ENCODE data around the gene DCAF17.
"Not testable (repeated sequence)": the region's sequence is repeated elsewhere in the genome, so short reads cannot be mapped to it uniquely, and the experiment has no call there.

Gene DCAF17

GRCh38 chr2:171409436-171409971 lies 24.5 kb upstream of the DCAF17 start:
- H3K27ac ChIP-seq: peak overlapping the region; percentile 88
- no peak for DNase-seq (ENCODE audit: low read depth, low spot score)

DNA sequence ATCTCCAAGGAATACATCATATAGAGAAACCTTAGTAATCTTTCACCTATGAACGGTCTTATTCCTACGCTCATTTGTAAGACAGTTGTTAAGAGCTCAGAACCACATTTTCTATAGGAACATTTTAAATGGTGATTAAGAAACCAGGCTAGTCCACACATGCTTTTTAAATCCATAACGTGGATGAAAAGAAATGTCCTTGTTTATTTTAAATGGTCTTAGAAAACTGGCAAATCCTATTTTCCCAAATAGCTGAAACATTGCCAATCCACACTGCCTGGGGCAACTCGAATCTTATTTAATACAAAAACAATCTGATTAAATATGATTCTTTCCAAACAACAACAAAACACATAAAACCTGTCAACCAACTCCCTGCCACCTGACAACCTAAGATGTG lies 23.9 kb upstream of the DCAF17 start:
- H3K27ac ChIP-seq: peak overlapping the region; percentile 88
- peak; percentile 26 for DNase-seq (ENCODE audit: low read depth, low spot score)

DNA sequence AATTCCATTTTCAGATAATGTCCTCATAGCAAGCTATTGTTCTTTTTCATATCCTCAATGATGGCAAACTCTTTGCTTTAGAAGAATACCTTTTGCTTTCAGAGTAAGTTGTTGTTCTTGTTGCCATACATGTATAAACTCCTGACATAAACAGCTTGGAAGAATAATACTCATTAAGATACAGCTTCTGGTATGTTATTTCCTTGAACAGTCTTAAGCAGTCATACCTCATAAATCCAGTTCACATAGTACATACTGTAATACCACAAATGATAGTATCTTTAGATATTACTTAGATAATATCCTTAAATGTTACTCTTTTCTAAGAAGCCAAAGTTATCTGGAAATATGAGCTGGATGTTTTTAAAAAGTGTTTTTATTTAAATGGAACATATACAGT lies 23.4 kb upstream of the DCAF17 start:
- peak overlapping the region; percentile 88 for H3K27ac ChIP-seq
- DNase-seq (ENCODE audit: low read depth, low spot score): peak; percentile 29

DNA sequence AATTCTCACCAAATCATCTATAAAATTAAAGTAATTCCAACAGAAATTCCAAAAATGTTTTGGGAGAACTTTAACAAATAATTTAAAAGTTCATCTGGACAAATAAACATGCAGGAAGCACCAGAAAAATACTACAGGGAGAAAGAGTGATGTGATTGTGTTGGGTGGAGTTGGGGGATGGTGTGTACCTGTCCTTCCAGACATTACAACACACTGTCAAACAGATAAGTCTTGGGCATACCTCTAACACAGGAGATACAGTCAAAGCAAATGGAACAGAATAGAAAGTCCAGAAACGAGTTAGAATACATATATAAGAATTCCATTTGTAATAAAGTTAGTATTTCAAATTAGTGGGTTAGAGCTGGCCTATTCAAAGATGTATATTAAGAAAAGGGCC lies 22.8 kb upstream of the DCAF17 start:
- peak overlapping the region; percentile 88 for H3K27ac ChIP-seq
- no peak for DNase-seq (ENCODE audit: low read depth, low spot score)

DNA sequence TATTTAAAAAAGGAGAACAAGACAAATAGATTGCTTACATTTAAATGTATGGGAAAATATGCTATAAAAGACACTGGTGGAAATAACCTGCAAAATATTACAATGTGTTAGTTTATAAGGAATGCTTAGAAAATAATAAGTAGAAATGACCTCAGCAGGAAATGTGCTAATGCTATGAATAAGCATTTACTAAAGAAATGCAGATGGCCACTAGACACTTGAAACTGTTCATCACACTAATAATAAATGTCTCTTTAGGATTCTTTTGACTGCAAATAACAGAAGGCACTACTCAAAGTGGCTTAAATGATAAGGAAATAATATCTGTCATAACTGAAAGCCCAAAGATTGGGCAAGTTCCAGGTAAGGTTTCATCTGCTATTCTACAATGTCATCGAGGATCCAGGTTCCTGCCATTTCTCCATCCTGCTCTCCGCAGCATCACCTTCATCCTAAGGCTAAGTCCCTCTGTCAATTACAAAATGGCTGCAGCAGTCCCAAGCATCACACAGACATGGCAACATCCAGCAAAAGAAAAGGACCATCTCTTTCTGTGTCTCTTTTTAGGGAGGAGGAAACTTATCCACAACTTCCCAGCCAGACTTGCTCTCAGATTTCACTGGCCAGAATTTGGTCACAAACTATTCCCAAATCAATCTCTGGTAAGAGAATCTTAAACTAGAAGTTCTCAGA lies 22.1 kb upstream of the DCAF17 start:
- H3K27ac ChIP-seq: peak overlapping the region; percentile 88
- DNase-seq (ENCODE audit: low read depth, low spot score): no peak

- H3K27ac ChIP-seq: peak overlapping the region; percentile 88
- no peak for DNase-seq (ENCODE audit: low read depth, low spot score)
Observed at GRCh38 chr2:171412571-171413175, 21.4 kb upstream of the DCAF17 start.

DNA sequence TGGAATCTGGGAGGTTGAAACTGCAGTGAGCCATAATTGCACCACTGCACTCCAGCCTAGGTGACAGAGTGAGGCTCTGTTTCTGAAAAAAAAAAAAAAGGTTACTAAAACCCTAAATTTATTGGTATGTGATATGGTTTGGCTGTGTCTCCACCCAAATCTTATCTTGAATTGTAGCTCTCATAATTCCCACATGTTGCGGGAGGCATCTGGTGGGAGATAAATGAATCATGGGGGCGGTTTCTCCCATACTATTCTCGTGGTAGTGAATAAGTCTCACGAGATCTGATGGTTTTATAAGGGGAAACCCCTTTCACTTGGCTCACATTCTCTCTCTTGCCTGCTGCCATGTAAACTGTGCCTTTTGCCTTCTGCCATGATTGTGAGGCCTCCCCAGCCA lies 19.4 kb upstream of the DCAF17 start:
- DNase-seq (ENCODE audit: low read depth, low spot score); H3K27ac ChIP-seq: not testable (repeated sequence)

GRCh38 chr2:171416009-171416926 lies 17.8 kb upstream of the DCAF17 start:
- H3K27ac ChIP-seq: peak overlapping the region; percentile 45
- peak; percentile 88 for DNase-seq (ENCODE audit: low read depth, low spot score)

DNA sequence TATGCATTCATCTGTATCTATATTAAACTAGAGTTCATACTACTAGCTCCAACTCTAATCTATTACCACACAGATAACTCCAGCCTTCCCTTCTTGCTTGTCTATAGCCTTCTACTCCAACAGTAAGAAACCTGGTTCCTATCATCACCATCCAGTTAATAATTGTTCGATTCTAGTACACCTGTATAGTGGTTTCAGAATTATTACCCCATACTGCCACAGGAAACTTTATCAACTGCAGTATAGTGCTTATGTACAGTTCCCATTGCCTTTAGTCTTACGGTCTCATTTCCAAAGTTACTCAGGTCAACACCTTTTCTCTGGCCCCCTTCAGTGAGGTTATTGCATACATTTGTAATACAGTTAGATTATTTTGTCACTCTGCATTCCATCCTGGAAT lies 14.7 kb upstream of the DCAF17 start:
- no peak for DNase-seq (ENCODE audit: low read depth, low spot score)
- no peak overlapping the region for H3K27ac ChIP-seq

DNA sequence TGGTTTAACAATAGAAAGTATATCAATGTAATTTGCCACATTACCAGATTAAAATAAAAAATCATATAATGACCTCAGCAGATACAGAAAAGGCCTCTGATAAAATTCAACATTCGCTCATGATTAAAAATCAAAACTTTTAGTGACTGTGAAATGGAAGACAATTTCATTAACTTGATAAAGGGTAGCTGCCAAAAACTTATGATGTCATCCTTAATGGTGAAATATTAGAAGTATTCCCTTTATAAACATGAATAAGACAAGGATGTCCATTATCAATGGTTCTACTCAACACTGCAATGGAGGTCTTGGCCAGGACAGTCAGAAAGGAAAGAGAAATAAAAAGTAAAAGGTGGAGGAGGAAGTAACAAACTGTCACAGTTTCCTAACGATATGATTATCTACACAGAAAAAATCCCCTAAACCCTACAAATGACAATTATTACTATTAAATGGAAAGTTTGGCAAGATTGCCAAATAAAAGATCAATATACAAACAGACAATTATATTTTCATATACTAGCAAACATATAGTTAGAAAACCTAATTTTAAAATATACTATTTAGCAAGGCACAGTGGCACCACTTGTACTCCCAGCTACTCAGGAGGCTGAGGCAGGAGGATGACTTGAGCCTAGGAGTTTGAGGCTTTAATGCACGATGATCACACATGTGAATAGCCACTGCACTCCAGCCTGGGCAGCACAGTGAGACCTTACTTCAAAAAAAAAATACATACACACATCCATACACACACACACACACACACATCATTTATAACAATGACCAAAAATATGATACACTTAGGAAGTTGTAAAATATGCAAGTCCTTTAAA lies 13.1 kb upstream of the DCAF17 start:
- no peak overlapping the region for H3K27ac ChIP-seq
- DNase-seq (ENCODE audit: low read depth, low spot score): no peak

GRCh38 chr2:171422710-171423495 lies 11.1 kb upstream of the DCAF17 start:
- DNase-seq (ENCODE audit: low read depth, low spot score); H3K27ac ChIP-seq: not testable (repeated sequence)

DNA sequence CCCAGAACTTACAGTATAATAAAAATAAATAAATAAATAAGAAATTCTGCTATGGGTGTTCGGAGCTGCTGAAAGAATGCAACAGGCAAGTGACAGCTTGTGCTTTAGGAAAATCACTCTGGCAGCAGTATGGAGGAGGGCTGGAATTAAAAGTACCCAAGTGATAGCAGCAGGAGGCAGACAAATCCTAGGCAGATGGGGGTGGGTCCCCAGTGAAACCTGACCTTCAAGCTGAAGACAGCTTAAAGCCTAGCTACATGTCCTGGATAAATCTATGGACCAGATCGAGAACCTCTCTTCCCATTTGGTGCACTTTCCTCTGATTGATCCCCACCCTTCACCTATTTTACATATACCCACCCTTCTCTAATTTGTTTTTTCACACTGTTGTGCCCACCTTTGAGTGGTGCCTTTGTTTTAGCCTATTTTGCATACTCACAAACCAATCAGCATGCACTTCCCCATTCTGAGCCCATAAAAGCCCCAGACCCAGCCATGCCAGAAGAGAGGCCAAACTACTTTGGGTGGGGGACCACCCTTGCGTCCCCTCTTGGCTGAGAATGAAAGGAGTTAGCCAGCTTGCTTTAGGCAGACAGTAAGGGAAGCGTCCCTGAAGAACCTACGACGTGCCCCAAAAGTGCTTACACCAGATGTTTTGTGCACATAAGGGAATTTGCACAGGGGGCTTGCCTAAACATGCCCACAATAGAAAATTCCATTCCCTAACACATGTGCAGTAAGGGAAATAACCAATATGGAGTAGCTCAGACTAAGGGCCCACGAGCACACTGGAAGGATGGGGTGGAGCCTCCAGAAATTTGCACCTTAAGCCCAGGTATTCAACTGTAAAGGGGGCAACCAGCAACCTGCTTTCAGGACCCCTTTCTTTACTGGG lies 3.3 kb upstream of the DCAF17 start:
- DNase-seq (ENCODE audit: low read depth, low spot score): no peak

GRCh38 chr2:171431677-171432167 lies 2.3 kb upstream of the DCAF17 start:
- H3K27ac ChIP-seq: no peak overlapping the region
- no peak for DNase-seq (ENCODE audit: low read depth, low spot score)

More for the DNA sequence above, 3.3 kb upstream of the DCAF17 start:
- H3K27ac ChIP-seq: no peak overlapping the region

DNA sequence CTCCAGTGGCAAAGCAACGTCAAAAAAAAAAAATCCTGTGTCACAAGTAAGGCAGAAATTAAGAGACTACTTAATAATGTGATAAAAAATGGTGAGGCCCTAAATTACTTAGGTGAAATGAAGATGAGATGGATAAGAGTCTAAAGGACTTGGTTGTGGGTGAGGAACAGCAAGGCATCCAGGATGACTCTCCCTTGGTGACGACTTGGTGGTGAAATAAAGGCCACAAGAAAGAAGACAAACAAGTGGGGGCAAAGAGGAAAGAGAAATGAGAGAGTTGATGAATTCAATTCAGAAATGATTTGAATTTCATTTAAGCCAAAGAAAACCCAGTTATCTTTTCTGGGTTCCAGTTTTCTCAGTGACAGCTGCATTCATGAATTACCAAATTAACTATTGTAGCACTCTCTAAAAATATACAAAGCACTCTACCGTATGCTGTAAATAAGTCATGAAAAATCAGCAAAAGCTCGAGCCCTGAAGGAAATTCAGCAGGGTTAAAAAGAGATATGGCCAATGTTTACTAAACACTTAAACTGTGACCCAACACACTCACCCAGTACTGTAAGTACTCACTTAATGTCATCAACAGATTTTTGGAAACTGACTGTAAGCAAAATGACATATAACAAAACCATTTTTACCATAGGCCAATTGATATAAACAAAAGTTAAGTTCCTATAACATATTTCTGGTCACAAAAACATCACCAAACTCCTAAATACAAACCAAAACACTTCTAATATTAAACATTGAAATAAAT lies 1.6 kb upstream of the DCAF17 start:
- no peak for DNase-seq (ENCODE audit: low read depth, low spot score)
- H3K27ac ChIP-seq: peak overlapping the region; percentile 98

DNA sequence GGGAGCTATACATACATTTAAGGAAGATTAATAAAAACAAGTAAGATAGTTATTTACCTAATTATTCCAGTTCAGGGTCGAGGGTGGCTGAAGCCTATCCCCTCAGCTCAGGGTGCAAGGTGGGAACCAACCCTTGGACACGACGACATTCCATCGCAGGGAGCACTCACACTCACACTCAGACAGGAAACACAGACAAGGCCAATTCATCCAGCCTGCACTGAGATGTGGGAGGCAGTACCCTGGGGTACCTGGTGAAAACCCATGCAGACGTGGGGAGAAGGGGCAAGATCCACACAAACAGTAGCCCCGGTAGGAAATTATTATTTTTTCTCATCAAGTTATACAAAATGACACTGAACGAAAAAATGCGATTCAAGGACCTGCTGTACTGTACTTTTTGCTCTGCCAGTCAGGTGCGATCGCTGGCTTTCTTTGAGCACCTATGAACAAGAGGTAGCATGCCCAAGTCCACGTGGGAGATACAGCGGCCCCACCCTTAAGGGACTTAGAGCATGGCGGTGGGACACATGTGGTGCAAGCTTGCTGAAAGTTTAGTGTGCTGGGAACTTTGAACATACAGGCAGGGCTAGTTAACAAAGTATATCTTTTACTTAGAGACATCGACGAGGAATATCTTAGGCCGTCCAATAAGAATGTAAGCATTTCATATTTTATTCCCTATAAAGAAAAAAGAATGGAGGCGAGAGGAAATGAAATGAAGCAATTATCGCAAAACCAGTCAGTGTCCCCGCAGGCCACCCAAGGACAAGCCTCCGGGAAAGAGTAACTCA lies 860 bp upstream of the DCAF17 start:
- peak; percentile 73 for DNase-seq (ENCODE audit: low read depth, low spot score)
- H3K27ac ChIP-seq: peak overlapping the region; percentile 98

GRCh38 chr2:171433763-171434012 lies 338 bp upstream of the DCAF17 start, which contains the start of gene METTL8:
TSS of gene METTL8 (minus strand) at chr2:171433990. CDS start at chr2:171392185, 41,805 bp downstream.
- DNase-seq (ENCODE audit: low read depth, low spot score): no peak
- H3K27ac ChIP-seq: peak within 1 kb of the TSS; percentile 98

GRCh38 chr2:171436307-171436706 lies 2.3 kb downstream of the DCAF17 start:
- peak overlapping the region; percentile 98 for H3K27ac ChIP-seq
- DNase-seq (ENCODE audit: low read depth, low spot score): peak; percentile 54

All from epithelial cell of prostate (primary cell).